ENCODE results near the gene LMNTD2. TPM values are rescaled to one million over a fixed set of nuclear protein-coding genes. Genes with fewer than 3 reads are reported as not detected.

The LMNTD2 gene
- total and polyA plus RNA-seq, 2 experiments from 2014 or later: 7.3 to 15.9 TPM

DNA sequence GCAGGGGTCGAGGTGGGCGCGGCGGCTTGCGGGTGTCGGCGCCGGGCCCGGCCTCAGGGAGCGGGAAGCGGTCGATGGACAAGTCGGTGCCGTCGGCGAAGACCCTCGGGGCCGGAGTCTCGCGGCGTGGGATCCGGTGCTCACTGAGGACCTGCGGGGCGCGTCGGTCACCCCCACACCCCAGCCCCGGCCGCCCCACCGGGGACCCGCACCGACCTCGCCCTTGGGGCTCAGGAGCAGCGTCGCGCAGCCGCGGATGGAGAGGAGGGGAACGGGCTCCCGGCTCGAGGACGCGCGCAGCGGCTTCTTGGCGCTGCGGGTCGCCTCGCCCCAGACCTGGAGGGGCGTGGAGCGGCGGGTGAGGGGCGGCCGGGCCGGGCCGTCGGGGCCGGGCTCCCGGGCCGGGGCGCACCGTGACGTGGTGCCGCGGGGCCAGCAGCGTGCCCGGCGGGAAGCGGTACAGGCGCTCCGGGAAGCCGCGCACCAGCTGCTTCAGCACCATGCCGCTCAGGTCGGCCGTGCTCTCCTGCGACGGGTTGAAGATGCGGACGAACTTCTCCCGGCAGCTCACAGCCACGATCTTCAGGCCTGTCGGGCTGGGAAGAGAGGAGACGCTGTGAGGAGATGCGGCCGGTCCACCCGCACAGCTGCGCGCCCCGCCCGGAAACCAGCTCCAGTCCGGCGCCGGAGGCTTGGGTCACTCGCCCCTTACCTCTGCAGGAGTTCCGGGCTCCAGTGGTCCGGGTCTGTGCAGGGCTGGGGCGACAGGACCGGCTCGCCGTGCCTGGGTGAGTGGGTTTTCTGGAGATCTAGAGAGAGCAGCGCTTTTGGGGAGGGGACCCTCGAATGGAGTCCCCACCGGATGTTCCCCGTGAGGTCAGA, 4.5 kb downstream of the LMNTD2 start:
- TF ChIP-seq EZH2 (IDR thresholded peaks at IDR 0.05; ENCODE audit: borderline replicate concordance) (peak; percentile 83), EZH2phosphoT487 (IDR thresholded peaks at IDR 0.05; ENCODE audit: low read depth, severe bottlenecking, unreplicated experiment) (peak; percentile 32)
- TF ChIP-seq, protein P1, sequence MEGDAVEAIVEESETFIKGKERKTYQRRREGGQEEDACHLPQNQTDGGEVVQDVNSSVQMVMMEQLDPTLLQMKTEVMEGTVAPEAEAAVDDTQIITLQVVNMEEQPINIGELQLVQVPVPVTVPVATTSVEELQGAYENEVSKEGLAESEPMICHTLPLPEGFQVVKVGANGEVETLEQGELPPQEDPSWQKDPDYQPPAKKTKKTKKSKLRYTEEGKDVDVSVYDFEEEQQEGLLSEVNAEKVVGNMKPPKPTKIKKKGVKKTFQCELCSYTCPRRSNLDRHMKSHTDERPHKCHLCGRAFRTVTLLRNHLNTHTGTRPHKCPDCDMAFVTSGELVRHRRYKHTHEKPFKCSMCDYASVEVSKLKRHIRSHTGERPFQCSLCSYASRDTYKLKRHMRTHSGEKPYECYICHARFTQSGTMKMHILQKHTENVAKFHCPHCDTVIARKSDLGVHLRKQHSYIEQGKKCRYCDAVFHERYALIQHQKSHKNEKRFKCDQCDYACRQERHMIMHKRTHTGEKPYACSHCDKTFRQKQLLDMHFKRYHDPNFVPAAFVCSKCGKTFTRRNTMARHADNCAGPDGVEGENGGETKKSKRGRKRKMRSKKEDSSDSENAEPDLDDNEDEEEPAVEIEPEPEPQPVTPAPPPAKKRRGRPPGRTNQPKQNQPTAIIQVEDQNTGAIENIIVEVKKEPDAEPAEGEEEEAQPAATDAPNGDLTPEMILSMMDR (IDR thresholded peaks at IDR 0.05; ENCODE audit: poor library complexity): no peak

DNA sequence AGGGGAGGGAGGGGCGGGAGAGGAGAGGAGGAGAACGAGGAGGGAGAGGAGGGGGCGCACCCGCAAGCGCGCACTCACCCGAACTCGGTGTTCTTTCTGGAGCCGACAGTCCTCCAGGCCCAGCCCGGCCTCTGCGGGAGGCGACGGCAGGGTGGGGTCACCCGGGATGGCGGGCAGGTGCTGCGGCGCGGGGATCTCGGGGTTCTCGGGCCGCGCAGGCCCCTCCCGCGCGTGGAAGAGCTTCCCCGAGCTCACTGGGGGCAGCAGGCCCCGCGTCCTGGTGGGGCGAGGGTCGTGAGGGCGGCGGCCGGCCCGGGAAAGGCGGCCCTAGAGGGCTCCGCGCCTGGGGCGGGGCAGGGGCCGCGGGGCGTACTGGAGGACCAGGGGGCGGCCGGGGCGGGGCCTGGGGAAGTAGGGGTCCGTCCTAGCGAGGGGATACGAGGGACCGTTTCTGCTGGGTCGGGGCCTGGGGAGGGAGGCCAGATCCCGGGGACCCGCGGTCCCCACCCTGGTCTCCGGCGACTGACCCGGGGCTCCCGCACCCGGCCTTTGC, 5.2 kb downstream of the LMNTD2 start:
- H3K27ac ChIP-seq: no peak overlapping the region

More for the DNA sequence above, 4.5 kb downstream of the LMNTD2 start:
- WGBS (ENCODE audit: low lambda C conversion rate, missing lambda C conversion rate): 19% methylated on average over 45 of the region's 104 CpGs
- DNase-seq (ENCODE audit: low spot score): no peak
- Histone ChIP-seq H3K4me2 (peak overlapping the region; percentile 96), H3K27ac (no peak overlapping the region), H3K4me1 (ENCODE audit: insufficient read depth) (peaks cover 24% of the 10 kb centered on the region), H2AFZ (no peak overlapping the region), H3K36me3 (replicated peaks; ENCODE audit: insufficient read depth, low read depth) (no peaks in the 10 kb centered on the region), H3K9me2 (replicated peaks; ENCODE audit: insufficient read depth) (no peaks in the 10 kb centered on the region), H4K20me1 (ENCODE audit: insufficient read depth, poor library complexity, severe bottlenecking) (no peaks in the 10 kb centered on the region), H3K79me2 (no peaks in the 10 kb centered on the region), H3K27me3 (peaks cover 34% of the 10 kb centered on the region), H3K9me3 (ENCODE audit: low read depth) (no peaks in the 10 kb centered on the region), H3K4me3 (peak overlapping the region; percentile 36)

DNA sequence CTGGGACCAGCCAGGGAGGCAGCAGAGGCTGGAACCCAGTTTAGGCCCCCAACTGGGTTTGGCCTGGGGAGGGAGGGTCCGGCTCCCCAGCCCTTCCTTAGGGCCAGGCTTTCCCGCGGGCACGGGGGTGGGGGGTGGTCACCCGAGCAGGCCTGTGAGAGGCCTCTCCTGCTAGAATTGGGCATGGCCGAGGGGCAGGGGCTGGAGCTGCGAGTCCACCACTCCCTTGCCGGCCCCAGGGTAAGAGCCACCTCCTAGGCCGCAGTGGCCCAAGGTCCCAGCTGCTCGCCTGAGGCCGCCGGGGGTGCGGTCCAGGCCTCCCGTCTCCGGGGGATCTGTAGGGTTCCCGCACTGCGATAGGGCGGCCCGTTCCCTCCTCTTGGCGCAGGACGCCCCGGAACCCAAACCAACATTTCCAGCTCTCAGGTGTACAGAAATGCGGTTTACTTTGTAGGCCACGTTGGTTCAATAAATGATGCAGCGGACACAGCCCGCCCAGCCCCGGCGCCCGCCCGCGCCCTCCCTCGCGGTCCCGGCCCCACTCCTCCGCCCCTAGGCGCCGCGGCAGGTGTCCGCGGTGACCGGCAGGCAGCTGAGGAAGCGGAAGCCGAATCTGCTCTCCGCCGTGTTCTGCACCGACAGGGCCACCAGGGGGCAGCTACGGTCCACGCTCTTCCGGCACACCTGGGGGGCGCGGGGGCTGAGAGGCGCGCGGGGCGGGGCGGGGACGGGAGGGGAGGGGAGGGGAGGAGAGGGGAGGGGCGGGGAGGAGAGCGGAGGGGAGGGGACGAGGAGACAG, 5.9 kb downstream of the LMNTD2 start:
- WGBS (ENCODE audit: low lambda C conversion rate, missing lambda C conversion rate): 14% methylated on average over 25 of the region's 60 CpGs
- DNase-seq (ENCODE audit: low spot score): peak; percentile 87
- no peaks in the 10 kb centered on the region for H3K79me2 ChIP-seq

More for the DNA sequence above, 5.2 kb downstream of the LMNTD2 start:
- H3K9me2 ChIP-seq (replicated peaks; ENCODE audit: insufficient read depth): no peaks in the 10 kb centered on the region
- no peak overlapping the region for H2AFZ ChIP-seq
- H3K36me3 ChIP-seq (replicated peaks; ENCODE audit: insufficient read depth, low read depth): no peaks in the 10 kb centered on the region
- WGBS (ENCODE audit: low lambda C conversion rate, missing lambda C conversion rate): 2% methylated on average over 21 of the region's 57 CpGs
- peaks cover 21% of the 10 kb centered on the region for H3K4me1 ChIP-seq (ENCODE audit: insufficient read depth)
- no peaks in the 10 kb centered on the region for H4K20me1 ChIP-seq (ENCODE audit: insufficient read depth, poor library complexity, severe bottlenecking)
- H3K9me3 ChIP-seq (ENCODE audit: low read depth): no peaks in the 10 kb centered on the region
- TF ChIP-seq EZH2 (IDR thresholded peaks at IDR 0.05; ENCODE audit: borderline replicate concordance): peak; percentile 76
- TF ChIP-seq, protein P1 (IDR thresholded peaks at IDR 0.05; ENCODE audit: poor library complexity): no peak
- peak overlapping the region; percentile 36 for H3K4me3 ChIP-seq
- no peak for DNase-seq (ENCODE audit: low spot score)
- peak overlapping the region; percentile 96 for H3K4me2 ChIP-seq
- H3K79me2 ChIP-seq: no peaks in the 10 kb centered on the region
- peaks cover 34% of the 10 kb centered on the region for H3K27me3 ChIP-seq

More for the DNA sequence above, 5.9 kb downstream of the LMNTD2 start:
- Histone ChIP-seq H3K4me3 (peak overlapping the region; percentile 33), H3K36me3 (replicated peaks; ENCODE audit: insufficient read depth, low read depth) (no peaks in the 10 kb centered on the region), H4K20me1 (ENCODE audit: insufficient read depth, poor library complexity, severe bottlenecking) (no peaks in the 10 kb centered on the region), H3K4me2 (peak overlapping the region; percentile 96), H3K27me3 (peaks cover 34% of the 10 kb centered on the region), H3K9me3 (ENCODE audit: low read depth) (no peaks in the 10 kb centered on the region), H3K9me2 (replicated peaks; ENCODE audit: insufficient read depth) (no peaks in the 10 kb centered on the region), H3K4me1 (ENCODE audit: insufficient read depth) (peaks cover 15% of the 10 kb centered on the region), H3K27ac (no peak overlapping the region), H2AFZ (no peak overlapping the region)
- TF ChIP-seq EZH2 (IDR thresholded peaks at IDR 0.05; ENCODE audit: borderline replicate concordance): no peak
- TF ChIP-seq, protein P1 (IDR thresholded peaks at IDR 0.05; ENCODE audit: poor library complexity): peak; percentile 62
